NCI-H1930 (cell line): ENCODE measurements around the gene SLC10A6.

Experiments
- DNase-seq, 2 experiments: peaks; one replicate each; lab custom pipeline; 2025; lab: John Stamatoyannopoulos, UW

SLC10A6 gene

DNA sequence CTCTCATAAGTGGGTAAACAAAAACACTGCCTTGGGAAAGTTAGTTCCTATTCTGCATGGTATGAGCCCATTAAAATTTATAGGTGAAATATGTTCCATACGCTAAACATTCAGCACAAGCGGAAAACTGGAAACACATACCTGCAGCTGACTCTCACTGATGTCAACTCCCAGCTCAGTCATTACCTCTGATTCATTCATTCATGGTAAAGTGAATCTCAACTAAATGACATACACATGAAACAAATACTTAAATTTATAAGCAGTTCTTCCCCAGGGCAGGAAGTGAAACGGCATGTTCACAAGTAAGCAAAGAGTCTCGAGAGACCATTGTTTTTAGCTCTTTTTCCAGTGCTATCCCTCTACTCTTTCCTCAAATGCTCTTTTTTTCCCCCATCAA lies 1.6 kb downstream of the SLC10A6 start:
- DNase-seq: no peak

DNA sequence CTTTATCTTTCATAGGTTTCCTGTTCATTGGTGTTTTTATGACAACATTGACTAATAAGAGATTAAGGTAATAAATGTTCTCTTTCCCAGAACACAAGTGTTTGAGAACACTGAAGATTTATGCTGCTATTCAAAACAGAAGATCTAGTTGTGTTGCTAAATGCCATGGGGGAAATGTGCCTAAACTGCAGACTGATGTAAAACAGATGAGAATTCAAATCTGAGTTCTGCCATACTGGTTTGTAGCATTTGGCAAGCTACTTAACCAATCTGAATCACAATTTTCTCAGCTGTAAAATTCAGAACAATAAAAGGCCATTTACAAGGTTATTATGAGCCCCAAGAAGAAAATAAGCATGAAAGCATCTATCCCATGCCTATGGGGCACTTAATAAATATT lies 2.3 kb downstream of the SLC10A6 start:
- no peak for DNase-seq

DNA sequence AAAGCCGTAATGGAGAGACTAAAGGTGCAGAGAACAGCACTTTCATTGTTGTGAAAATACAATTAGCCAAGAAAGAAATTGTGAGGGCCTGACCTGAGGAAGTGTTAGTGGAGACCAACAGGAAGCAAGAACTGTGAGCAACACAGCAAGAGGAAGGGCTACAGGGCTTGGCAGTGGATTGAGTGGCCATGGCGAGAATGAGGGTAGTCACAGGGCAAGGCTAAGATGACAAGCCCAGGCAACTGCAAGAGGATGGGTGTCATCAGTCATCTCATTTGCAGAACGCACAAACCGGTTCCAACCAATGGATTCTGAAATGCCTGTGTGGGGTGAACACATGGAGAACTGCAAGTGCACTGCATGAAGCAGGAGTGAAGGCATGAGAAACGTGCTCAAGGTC lies 3.6 kb downstream of the SLC10A6 start:
- DNase-seq: no peak

DNA sequence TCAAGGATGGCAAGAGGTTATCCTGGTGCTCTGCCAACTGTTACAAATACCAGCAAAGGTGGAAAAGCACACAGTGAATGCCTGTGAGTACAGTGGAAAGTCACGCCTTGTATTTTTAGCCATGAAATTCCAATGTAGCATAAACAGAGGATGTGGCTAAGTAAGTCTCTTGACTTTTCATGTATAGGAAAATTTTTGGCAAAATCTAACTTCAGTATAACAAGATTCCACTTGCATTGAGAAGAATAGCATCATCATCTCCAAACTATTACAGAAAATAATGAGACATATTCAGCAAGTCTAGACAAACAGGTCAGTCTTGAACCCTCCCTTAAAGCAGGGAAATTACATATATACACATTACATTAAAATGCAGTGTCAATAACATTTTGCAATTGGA lies 7.9 kb downstream of the SLC10A6 start:
- DNase-seq: no peak

DNA sequence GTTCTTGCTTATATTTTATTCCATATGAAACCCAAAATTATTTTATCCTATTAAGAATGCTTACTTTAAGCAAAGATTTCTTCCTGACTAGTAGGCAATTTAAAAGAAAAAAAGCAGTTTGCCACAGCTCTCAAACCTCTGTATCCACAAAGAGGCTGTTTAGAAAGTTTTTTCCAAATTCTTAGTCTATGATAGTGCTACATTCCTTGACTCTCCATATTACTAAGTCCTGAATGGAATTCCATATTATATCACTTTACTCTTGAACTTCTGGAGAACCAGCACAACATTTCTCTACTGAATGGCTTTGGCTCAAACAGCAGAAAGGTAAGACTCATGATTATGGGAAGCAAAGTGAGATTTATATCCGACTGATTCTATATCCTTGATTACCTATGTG lies 8.3 kb downstream of the SLC10A6 start:
- DNase-seq: no peak

DNA sequence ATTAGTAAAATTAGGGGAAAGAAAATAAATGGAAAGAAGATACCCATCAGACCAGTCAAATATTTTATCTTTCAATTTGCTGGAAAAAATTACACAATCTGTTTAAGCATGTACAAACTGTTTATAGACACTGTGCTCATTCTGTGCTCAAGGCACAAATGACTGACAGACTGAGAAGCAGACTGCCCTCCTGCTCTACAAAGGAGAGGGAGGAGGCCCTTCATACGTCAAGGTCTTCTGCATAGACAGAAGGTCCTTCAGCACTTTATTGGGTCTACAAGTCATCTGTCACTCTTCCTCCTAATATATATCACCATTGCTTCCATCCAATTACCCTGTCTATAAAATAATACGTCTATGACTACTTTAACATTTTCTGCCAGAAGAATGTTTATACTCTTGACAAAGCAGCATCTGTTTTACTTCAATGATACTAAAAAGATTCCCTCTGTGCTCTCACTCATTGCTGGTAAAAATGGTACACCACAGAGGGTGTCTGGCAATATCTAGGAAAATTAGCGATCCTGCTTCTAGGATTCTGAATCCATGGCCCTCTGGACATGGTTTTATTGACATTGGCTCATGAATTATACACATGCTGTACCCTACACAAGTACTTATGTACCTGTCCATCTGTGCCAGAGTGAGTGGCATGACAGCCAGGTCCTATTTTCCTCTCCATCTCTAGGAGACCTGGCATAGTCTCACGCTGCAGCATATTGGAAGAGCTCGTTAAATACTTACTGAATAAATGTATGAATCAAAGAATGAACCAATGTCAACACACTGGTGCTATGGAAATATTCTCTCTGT lies 11.3 kb downstream of the SLC10A6 start:
- DNase-seq: no peak

DNA sequence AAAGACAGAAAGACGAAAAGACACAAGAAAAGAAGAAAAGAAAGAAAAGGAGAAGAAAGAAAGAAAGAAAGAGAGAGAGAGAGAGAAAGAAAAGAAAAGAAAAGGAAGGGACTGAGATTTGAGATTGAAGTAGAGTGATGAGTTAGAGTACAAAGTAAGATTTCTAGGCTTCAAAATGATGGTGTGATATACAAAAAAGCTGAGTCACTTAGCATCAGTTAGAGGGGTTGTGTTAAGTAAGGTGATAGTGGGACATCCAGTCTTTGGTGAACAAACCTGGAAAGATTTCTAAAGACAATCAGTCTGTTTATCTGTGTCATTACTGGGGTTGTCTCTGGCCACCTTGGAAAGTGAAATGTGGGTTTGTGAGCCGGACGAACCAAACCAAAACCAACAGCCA lies 13.5 kb downstream of the SLC10A6 start:
- no peak for DNase-seq

DNA sequence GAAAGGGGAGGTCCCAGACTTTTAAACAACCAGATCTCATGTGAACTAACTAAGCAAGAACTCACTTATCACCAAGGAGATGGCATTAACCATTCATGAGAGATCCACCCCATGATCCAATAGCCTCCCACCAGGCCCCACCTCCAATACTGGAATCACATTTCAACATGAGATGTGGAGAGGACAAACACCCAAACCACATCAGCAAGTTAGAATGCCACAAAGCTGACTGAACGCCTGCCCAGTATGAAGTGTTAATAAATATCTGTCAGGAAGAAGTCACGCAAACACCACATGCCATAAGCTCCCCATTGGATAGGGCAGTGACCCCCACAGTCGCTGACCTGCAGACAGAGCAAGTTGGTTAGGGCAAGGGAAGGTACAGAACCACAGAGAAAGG lies 14.3 kb downstream of the SLC10A6 start:
- DNase-seq: no peak

DNA sequence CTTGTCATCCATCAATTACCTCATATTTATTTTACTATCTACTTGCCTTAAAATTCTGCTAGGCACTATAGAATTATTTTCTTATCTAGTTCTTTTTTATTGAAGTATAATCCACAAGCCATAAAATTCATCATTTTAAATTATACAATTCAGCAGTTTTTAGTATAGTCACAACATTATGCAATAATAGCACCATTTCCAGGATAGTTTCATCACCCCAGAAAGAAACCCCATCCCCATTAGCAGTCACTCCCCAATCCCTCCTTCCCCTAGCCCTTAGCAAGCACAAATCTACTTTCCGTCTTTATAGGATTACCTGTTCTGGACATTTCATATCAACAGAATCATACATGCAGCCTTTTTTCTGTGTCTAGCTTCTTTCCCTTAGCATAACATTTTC lies 15.6 kb downstream of the SLC10A6 start:
- DNase-seq: no peak

DNA sequence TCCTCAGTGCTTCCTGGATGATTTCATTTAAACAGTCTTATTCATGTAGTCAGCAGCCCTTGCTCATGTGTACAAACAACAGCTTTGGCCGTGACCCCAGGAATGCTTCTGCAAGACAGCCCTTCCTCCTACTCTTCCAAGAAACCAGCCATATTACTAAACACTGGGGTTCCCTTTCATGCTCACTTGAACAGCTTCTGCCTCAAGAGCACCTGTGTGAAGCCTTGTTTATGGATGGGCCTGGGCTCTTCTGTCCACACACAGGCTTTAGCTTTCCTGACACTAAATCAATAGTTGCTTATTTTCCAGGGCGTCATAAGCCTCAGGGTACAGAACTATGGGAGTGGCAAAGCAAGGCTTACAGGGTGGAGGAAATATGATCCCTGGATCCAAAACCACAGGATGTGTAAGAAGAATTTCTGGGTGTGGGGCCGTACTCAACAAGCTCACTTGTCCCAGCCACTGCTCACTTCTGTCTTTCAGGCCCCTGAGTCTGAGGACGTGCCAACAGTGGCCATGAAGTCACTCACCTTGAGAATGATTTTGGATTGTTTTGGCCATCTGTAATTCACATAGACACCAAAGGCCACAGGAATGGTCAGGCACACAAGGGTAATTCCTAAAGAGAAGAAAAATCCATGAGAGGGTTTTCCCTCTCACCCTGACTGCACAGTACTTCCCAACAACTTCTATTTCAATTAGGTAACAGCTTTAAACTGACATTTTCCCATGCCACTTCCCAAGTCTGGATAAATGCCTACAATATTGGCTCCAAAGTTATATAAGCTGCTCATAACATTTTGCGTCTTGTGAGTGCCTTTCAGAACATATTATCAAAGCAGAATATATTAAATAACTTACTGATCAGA lies 17.7 kb downstream of the SLC10A6 start:
- DNase-seq: no peak

DNA sequence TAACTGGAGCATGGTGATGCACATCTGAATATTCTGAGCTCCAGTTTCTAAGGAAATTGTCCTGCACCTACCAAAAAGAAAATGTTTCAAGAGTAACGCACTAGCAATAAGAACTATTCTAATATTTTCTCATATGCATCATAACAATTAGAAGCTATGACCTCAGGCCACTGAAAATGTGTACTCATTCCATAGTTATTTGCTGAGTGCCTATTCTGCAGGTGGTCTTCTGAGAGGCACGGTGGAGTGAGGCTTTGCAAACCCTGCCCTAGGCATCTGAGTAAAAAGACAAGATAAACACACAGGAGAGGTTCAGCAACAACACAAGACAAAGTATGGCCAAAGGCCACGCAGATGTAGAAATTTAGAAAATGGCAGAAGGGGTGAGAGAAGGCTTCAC lies 23.7 kb downstream of the SLC10A6 start:
- DNase-seq: no peak

DNA sequence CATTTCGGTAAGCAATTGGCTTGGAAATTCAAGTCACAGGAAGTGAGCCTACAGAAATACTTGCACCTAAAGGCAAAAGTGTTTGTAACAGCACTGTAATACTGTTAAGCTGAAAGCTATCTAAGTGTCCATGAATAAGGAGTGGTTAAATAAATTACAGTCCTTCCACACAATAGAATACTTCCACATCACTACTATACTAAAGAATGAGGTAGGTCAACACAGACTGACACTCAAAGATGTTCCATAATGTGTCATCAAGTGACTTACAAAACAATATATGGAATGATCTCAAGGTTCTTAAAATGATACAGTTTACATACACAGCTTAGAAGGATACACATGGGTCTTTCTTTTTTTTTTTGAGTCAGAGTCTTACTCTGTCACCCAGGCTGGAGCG lies 27.0 kb downstream of the SLC10A6 start:
- DNase-seq: no peak

DNA sequence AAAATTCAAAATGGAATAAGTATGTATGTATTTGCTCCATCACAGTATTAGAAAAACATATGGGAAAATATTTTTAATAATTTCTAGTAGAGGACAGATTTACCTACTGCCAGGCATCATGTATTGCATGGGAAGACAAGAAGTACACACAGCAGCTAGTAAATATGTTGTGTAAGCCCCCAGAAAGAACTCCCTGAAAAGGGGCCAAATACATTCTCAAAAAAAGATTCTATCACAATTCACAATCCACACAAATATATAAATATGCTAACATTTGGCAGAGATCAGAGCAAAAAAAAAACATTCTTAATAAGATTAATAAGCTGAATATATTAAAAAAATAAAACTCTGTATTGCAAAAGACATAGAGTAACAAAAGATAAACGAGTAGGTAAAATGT lies 28.0 kb downstream of the SLC10A6 start:
- no peak for DNase-seq

DNA sequence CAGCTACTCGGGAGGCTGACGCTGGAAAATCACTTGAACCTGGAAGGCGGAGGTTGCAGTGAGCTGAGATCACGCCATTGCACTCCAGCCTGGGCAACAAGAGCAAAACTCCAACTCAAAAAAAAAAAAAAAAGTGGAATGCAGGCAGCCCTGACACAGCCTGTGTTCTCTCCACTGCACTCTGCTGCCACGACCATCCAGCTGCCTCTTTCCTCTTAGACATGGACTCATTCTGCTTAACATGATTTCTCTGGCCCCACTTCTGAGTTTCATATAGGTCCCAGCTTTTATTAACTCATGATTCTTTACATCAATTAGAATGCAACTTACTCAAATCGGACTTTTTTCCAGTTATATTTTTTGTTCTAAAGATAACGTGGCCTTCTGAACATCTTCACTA lies 29.6 kb downstream of the SLC10A6 start:
- no peak for DNase-seq

DNA sequence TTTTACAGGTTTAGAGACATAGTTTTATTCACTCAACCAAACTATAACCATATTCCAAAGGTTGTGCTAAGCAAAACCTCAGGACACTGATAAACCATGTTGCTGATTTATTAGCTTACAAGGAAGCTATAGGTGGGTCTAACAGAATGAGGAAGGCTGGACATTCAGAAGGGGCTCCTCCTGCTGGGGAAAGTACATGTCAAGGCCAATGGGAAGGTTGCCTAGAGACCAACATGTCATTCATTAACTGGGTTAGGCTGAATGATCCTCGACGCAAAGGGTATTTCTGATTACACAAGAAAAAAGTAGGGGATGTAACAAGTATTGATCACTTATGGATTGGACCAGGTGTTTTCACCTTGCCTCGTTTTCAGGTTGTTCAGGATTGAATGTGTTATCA lies 30.3 kb downstream of the SLC10A6 start:
- DNase-seq: no peak

DNA sequence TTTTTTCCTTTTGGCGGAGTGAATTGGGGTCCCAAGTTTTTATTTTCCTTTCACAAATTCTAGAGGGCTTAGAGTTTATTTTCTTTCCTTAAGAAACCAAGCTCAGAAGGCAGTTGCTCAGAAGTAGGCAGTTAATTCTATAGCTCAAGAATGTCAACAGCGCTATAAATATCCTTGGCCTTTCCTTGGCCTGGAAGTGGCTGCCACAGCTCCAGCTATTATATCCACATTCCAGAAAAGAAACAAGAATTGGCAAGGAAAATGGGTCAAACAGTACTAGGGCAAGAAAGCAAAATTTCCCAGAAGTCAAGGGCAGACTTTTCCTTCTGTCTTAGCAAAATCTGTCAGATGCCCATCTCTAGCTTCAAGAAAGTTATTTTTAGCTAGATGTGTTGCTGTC lies 31.0 kb downstream of the SLC10A6 start:
- no peak for DNase-seq

DNA sequence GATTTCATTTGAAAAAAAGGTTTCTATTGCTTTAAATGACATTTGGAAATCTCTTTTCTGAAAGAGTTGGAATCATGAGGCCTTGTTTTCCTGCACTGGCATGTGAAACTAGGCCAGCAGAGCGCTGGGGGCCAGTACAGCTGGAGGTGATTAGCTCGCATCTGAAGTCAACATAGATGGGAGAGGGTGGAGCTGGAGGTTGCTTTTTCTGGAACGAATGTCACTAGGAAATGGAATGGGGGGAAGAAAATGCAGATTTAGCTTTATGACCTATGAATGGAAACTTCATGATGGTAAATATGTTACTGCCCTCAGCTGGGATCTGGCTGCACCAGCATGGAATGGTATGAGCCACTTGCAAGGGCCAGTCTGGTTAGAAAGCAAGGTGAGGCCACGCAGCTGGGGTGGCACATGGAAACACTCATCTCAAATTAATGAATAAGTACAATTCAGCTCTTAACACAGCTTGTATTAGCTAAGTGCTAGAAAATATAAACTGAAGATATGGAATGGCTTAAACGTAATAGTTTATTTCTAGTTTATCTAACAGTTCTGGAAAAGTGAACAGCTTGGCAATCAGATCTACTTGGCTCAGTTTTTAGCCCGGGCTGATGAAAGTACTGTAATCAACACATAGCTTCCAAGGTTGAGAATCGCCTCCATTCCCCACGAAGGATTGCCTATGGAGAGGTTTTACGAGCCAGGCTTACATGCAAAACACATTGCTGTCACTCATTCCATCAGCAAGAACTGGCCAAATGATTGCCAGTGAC lies 32.5 kb downstream of the SLC10A6 start:
- DNase-seq: no peak

DNA sequence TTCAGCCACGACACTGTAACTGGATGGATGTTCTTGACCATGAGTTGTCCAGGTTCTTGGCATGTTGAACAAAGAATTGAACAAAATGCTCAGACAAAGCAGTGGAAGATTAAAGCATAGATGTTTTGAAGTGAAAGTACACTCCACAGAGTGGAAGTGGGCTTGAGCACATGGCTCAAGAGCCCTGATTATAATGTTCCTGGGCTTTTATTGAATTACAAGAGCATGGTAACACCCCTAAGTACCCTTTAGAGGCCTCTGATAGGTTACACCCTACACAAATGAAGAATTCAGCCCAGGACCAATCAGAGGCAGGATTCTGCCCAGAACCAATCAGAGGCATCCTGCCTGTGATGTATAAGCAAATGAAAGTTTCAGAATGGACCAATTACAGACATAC lies 33.5 kb downstream of the SLC10A6 start:
- DNase-seq: no peak

DNA sequence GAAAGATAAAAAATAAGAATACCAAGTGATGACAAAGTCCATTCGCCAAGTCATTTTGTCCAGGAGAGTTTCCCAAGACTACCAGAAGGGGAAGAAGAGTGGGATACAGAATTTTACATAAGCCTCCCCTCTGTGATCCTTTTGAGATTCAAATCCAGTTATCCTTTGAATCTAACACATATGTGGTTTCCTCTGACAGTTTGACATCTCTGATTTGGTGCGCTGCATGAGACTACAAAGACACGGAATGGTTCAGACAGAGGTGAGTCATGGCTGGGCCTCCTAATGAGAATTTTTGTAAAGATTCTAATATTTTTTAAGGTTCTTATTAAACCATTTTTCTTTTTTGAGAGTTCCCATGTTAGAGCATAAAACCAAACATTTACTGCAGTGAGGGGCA lies 38.3 kb downstream of the SLC10A6 start:
- no peak for DNase-seq

DNA sequence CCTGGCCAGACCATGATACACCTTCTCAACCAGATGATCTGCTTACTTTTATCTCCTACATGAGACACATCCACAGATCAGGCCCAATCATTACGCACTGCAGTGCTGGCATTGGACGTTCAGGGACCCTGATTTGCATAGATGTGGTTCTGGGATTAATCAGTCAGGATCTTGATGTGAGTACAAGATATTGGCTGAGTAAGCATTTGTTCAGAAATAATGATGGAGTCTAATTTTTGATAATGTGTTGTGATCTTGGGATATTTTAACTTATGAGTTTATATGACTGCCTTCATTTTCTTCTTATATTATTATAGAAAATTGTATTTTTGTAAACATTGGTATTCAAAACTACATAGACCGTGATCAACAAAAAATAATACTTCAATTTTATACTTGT lies 39.4 kb downstream of the SLC10A6 start:
- DNase-seq: no peak

DNA sequence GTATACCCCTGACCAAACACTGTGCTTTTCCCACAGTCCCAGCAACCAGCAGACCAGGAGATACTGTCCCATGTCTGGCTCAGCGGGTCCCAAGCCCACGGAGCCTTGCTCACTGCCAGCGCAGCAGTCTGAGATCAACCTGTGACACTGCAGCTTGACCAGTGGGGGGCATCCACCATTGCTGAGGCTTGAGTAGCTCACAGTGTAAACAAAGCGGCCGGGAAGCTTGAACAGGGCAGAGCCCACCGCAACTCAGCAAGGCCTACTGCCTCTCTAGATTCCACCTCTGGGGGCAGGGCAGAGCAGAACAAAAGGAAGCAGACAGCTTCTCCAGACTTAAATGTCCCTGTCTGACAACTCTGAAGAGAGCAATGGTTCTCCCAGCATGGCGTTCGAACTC lies 58.1 kb downstream of the SLC10A6 start:
- DNase-seq: no peak

DNA sequence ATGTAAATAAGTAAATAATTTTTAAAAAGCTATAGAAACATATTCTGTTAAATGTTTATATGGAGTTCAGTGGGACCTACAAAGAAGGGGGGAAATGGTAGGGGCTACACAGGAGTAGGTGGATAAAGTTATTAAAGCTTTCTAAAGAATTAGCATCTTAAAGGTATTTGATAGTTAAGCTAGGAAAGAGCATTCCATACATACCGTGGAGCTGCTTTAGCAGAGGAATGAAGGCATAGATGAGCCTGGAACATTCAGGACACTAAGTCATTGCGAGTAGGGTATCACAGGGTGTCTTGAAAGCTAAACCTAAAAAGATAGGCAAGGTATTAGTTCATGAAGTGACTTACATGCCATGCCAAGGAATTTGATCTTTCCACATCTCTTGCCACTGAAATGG lies 60.4 kb downstream of the SLC10A6 start:
- DNase-seq: no peak

DNA sequence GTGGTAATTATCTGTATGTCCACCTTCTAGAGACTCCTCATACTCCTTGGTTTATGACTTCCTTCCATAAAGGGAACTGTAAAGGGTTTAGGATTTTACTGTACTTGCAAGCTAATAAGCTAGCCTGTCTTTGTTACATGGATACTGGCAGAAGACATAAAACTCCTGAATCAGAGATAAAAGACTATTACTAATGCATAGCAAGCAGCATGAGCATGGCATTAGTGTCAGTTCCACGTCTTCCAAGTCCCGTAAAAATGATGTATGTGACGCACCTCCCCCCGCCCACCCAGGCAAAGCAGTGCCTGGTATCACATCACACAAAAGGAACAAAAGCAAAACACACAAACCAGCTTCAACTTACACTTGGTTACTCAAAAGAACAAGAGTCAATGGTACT lies 71.0 kb downstream of the SLC10A6 start:
- no peak for DNase-seq
